ENCODE data around the gene SCRN2. TPM values are rescaled to one million over a fixed set of nuclear protein-coding genes. Genes with fewer than 3 reads are reported as not detected.

The SCRN2 gene
- total and polyA plus RNA-seq, 3 donors from 2014 or later: 25.6 to 38.0 (median 31.0) TPM

DNA sequence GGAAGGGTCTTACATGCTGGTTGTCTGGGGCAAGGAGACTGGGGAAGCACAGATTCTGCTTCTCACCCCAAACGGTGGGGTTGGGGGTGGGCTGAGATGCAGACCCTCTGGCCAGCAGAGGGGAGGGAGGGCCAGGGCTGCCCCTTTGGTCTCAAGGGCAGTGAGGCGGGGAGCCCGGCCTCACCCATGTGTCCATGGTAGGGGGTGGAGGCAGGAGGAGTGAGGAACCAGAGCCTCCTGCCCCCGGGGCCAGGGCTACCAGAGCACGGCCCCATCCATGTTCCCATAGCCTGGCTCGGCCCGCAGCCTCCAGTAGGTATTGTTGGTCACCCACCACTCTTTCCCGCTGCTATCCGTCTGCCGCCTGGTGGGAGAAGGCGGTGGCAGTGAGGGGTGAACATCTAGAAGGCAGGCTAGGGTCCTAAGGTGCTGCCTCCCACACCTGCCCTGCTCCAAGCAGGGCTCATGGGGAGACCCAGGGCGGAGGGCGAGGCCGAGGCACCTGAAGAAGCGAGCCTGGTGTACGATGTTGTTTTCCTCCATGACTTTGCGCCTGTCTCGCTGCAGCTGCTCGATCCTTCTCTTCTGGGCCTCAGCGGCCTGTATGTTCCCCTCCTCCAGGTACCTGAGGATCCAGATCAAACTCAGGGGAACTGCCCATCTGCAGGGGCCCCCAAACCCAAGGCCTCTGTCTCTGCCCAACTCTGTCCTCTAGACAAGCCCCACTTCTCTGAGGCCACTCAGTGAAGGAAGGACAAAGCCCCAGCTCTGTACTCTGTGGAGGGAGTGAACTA is 32.8 kb downstream of the SCRN2 start:
- H3K4me3 ChIP-seq: no peak overlapping the region
- H3K27me3 ChIP-seq: no peaks in the 10 kb centered on the region
- TF ChIP-seq, protein P1, sequence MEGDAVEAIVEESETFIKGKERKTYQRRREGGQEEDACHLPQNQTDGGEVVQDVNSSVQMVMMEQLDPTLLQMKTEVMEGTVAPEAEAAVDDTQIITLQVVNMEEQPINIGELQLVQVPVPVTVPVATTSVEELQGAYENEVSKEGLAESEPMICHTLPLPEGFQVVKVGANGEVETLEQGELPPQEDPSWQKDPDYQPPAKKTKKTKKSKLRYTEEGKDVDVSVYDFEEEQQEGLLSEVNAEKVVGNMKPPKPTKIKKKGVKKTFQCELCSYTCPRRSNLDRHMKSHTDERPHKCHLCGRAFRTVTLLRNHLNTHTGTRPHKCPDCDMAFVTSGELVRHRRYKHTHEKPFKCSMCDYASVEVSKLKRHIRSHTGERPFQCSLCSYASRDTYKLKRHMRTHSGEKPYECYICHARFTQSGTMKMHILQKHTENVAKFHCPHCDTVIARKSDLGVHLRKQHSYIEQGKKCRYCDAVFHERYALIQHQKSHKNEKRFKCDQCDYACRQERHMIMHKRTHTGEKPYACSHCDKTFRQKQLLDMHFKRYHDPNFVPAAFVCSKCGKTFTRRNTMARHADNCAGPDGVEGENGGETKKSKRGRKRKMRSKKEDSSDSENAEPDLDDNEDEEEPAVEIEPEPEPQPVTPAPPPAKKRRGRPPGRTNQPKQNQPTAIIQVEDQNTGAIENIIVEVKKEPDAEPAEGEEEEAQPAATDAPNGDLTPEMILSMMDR (IDR thresholded peaks at IDR 0.05): no peak
- TF ChIP-seq POLR2A (IDR thresholded peaks at IDR 0.05): no peak
- no peaks in the 10 kb centered on the region for H3K9me3 ChIP-seq
- 91 to 94% methylated on average over 12 to 20 of the region's 20 CpGs for WGBS, 2 donors
- no peaks in the 10 kb centered on the region for H3K4me1 ChIP-seq
- H3K36me3 ChIP-seq (ENCODE audit: low read depth, missing control alignments): no peaks in the 10 kb centered on the region
- no peak overlapping the region for H3K27ac ChIP-seq
- DNase-seq: no peak
- intact Hi-C loops (cut with DNase I; ENCODE audit: low total_unique reads): no loop called here

DNA sequence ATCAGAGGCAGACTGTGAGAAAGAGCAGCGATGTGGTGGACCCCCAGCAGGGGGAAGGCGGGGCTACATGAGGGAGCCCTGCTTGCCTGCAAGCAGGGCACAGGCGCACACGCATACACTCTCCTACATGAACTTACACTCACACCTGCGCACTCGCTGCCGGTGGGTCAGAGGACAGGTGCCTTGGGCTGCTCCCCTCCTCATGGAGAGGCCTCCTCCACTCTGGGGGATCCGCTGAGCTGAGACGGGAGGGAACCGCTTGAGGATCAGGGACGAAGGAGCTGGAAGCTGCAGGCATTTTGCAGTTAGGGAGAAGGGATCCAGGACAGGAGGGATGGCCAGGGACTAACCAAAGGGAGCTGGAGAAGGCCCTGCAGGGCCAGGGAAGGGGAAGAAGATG is 33.7 kb downstream of the SCRN2 start:
- intact Hi-C loops (cut with DNase I; ENCODE audit: low total_unique reads): no loop called here
- 80 to 81% methylated on average over 2 to 11 of the region's 11 CpGs for WGBS, 2 donors
- no peak overlapping the region for H3K4me3 ChIP-seq
- H3K4me1 ChIP-seq: no peaks in the 10 kb centered on the region
- H3K9me3 ChIP-seq: no peaks in the 10 kb centered on the region
- no peak for DNase-seq
- no peaks in the 10 kb centered on the region for H3K27me3 ChIP-seq
- no peak for TF ChIP-seq POLR2A (IDR thresholded peaks at IDR 0.05)
- TF ChIP-seq, protein P1 (IDR thresholded peaks at IDR 0.05): no peak
- no peak overlapping the region for H3K27ac ChIP-seq
- no peaks in the 10 kb centered on the region for H3K36me3 ChIP-seq (ENCODE audit: low read depth, missing control alignments)

DNA sequence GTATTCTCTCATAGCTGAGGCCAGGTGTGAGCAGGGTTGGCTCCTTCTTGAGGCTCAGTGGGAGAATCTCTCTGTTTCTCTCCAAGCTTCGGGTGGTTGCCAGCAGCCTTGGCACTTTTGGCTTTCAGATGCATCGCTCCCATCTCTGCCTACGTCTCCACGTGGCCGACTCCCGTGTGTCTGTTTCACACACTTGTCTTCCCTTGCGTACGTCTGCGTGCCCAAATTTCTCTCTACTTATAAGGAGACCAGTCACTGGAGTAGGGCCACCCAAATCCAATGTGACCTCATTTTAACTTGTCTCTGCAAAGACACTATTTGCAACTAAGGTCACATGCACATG is 34.2 kb downstream of the SCRN2 start:
- no peak for DNase-seq
- Histone ChIP-seq H3K27ac (no peak overlapping the region), H3K4me1 (no peaks in the 10 kb centered on the region), H3K9me3 (no peaks in the 10 kb centered on the region), H3K36me3 (ENCODE audit: low read depth, missing control alignments) (no peaks in the 10 kb centered on the region), H3K4me3 (no peak overlapping the region), H3K27me3 (no peaks in the 10 kb centered on the region)
- intact Hi-C loops (cut with DNase I; ENCODE audit: low total_unique reads): no loop called here
- TF ChIP-seq POLR2A (IDR thresholded peaks at IDR 0.05): no peak
- TF ChIP-seq, protein P1 (IDR thresholded peaks at IDR 0.05): no peak
- 90 to 92% methylated on average over 9 of the region's 9 CpGs for WGBS, 2 donors

GRCh38 chr17:47806026-47806912 is 34.8 kb downstream of the SCRN2 start:
- Histone ChIP-seq H3K27ac (no peak overlapping the region), H3K9me3 (no peaks in the 10 kb centered on the region), H3K27me3 (no peaks in the 10 kb centered on the region), H3K4me1 (no peaks in the 10 kb centered on the region), H3K4me3 (no peak overlapping the region), H3K36me3 (ENCODE audit: low read depth, missing control alignments) (no peaks in the 10 kb centered on the region)
- TF ChIP-seq, protein P1 (IDR thresholded peaks at IDR 0.05): no peak
- no peak for TF ChIP-seq POLR2A (IDR thresholded peaks at IDR 0.05)
- intact Hi-C loops (cut with DNase I; ENCODE audit: low total_unique reads): no loop called here
- DNase-seq: no peak
- WGBS, 2 donors: 87 to 90% methylated on average over 11 to 16 of the region's 16 CpGs
